ENCODE data around the gene CIROP. TPM values are rescaled to one million over a fixed set of nuclear protein-coding genes. Genes with fewer than 3 reads are reported as not detected.

Gene CIROP
- total and polyA plus RNA-seq, 9 of the 15 experiments (the other 6 are each of a cell fraction or from before 2014, with no cell fraction given) = not detected

DNA sequence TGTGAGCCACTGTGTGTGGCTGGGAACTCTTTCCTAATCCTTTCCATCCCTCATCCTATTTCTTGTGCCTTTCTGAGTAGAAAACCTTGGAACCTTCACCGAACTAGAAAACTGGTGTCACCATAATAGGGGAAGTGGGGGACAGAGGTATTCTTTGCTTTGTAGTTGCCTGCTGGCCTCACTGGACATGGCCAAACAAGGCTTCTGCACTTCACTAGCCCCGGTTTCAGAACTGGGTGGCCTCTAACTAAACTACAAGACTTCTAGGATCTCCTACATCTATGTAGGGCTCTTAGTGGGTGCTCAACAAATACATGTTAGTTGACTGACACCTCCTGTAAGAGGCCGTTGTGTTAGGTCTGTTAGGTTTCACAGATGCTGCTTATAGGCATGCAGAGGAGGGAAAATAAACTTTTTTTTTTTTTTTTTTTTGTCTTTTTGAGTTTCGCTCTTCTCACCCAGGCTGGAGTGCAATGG is 597 bp upstream of the CIROP start (continued):
- no peak for TF ChIP-seq PCBP1 (IDR thresholded peaks at IDR 0.05; ENCODE audit: low read depth, low read length, poor library complexity, severe bottlenecking)

GRCh38 chr14:23104070-23104590 is 659 bp downstream of the CIROP start:
- Histone ChIP-seq H3K36me3 (ENCODE audit: control insufficient read depth, insufficient read depth, low read length) (peaks cover 2% of the 10 kb centered on the region; the same call in 1 of the 3 replicates), H3K27me3 (ENCODE audit: control insufficient read depth in 2 of 2, insufficient read depth in 2 of 2, low read length in 2 of 2) (no peaks in the 10 kb centered on the region), H3K4me2 (ENCODE audit: insufficient read depth, low read length) (no peak overlapping the region), H3K4me1 (replicated peaks in 1 of 2; ENCODE audit: control insufficient read depth in 2 of 2, insufficient read depth in 2 of 2, low read length in 2 of 2) (peaks cover 4 to 8% of the 10 kb centered on the region in 2 experiments; a peak in 4 of 5 replicates), H3K9me1 (ENCODE audit: control insufficient read depth, insufficient read depth, low read length) (no peaks in the 10 kb centered on the region), H3K4me3 (no peak overlapping the region), H2AFZ (ENCODE audit: low read depth, low read length) (0 out of 2 replicates have a peak overlapping the region, but pooled peaks have one; percentile 56), H3K79me2 (ENCODE audit: control insufficient read depth, insufficient read depth, low read length) (0 out of 3 replicates have a peak, but pooled peaks cover 2% of the 10 kb centered on the region), H3K27ac (ENCODE audit: extremely low read depth, low read depth, low read length) (no peak overlapping the region), H4K20me1 (replicated peaks; ENCODE audit: control insufficient read depth, insufficient read depth, low read length) (no peaks in the 10 kb centered on the region), H3K9ac (ENCODE audit: insufficient read depth in 1 of 2, low read depth in 2 of 2, low read length in 2 of 2) (no peak overlapping the region), H3K9me3 (replicated peaks; ENCODE audit: control insufficient read depth, insufficient read depth, low read depth, low read length) (no peaks in the 10 kb centered on the region)
- ChIA-PET CTCF (ENCODE audit: low intra/inter-chr PET ratio) (interaction anchor here (1.7 kb wide), 1 partner anchor 35 kb away, joined by 4 read pairs; no protein-coding TSS in a partner anchor), POLR2A (interaction anchor here (0.8 to 1.7 kb wide), 4 partner anchors 9 to 34 kb away, joined by 4 to 15 read pairs (median 5); partner anchors contain the start of genes ACIN1 and C14orf119)
- no TSS peak for BruUV-seq (replicated peaks)
- DNase-seq (ENCODE audit: extremely low read depth in 1 of 4, low spot score in 3 of 4) (no peak), FAIRE-seq (no peak), ATAC-seq (no peak)
- intact Hi-C loops (cut with micrococcal nuclease) (no loop called here), in situ Hi-C loops (cut with MboI) (no loop called here)
- WGBS (ENCODE audit: insufficient coverage, low coverage, missing lambda C conversion rate) = 23% methylated on average over 5 of the region's 6 CpGs
- TF ChIP-seq ZNF143 (CRISPR knock-in tag; IDR thresholded peaks at IDR 0.05) (no peak), TAL1 (IDR thresholded peaks at IDR 0.05) (no peak), ZBTB9 (CRISPR knock-in tag; IDR thresholded peaks at IDR 0.05) (no peak), ILF3 (IDR thresholded peaks at IDR 0.05; ENCODE audit: borderline replicate concordance) (no peak), E2F3 (CRISPR knock-in tag; IDR thresholded peaks at IDR 0.05) (no peak), ETS2 (tag; IDR thresholded peaks at IDR 0.05; ENCODE audit: borderline replicate concordance, poor library complexity, severe bottlenecking) (no peak), LEF1 (IDR thresholded peaks at IDR 0.05) (no peak), NCOA1 (IDR thresholded peaks at IDR 0.05; ENCODE audit: low read depth) (no peak), NFYB (IDR thresholded peaks at IDR 0.05; ENCODE audit: extremely low read depth, insufficient read length) (no peak), PTBP1 (IDR thresholded peaks at IDR 0.05; ENCODE audit: low read depth, low read length) (no peak), JUN (IDR thresholded peaks at IDR 0.05; ENCODE audit: borderline replicate concordance, low read depth, low read length) (no peak), JUN (CRISPR knock-in tag; IDR thresholded peaks at IDR 0.05; ENCODE audit: borderline replicate concordance) (no peak), UBTF (IDR thresholded peaks at IDR 0.05; ENCODE audit: borderline replicate concordance in 1 of 2, low read depth in 2 of 2, low read length in 2 of 2) (no peak), HCFC1 (IDR thresholded peaks at IDR 0.05; ENCODE audit: low read depth, low read length) (no peak), CHCHD3 (CRISPR knock-in tag; IDR thresholded peaks at IDR 0.05) (no peak)

Data from K562 (cell line).